OCI-LY7 (cell line): ENCODE data around the gene AKR1E2.

ENCODE experiments used
- EZH2phosphoT487 ChIP-seq: fragments of 200-600 bp; sonication (generic); IDR thresholded peaks from 2 replicates; pipeline ENCODE4 v1.6.1; 2018; ENCODE audit warnings: low read depth, borderline replicate concordance, mild to moderate bottlenecking, mixed run types, antibody characterized with exemption, low read length, moderate library complexity, mixed read lengths
- TF ChIP-seq, protein P1 (sequence below): fragments of 200-600 bp; sonication (generic); conservative IDR thresholded peaks from 2 replicates; pipeline ENCODE4 v1.5.1; 2014; ENCODE audit warnings: mild to moderate bottlenecking, antibody characterized with exemption, low read length, moderate library complexity, mixed read lengths

- TF ChIP-seq, protein P1, sequence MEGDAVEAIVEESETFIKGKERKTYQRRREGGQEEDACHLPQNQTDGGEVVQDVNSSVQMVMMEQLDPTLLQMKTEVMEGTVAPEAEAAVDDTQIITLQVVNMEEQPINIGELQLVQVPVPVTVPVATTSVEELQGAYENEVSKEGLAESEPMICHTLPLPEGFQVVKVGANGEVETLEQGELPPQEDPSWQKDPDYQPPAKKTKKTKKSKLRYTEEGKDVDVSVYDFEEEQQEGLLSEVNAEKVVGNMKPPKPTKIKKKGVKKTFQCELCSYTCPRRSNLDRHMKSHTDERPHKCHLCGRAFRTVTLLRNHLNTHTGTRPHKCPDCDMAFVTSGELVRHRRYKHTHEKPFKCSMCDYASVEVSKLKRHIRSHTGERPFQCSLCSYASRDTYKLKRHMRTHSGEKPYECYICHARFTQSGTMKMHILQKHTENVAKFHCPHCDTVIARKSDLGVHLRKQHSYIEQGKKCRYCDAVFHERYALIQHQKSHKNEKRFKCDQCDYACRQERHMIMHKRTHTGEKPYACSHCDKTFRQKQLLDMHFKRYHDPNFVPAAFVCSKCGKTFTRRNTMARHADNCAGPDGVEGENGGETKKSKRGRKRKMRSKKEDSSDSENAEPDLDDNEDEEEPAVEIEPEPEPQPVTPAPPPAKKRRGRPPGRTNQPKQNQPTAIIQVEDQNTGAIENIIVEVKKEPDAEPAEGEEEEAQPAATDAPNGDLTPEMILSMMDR, result no peak
- TF ChIP-seq EZH2phosphoT487, result no peak
Observed at GRCh38 chr10:4784667-4785333, 41.2 kb upstream of the AKR1E2 start.
